ENCODE data around the gene AOC1.
A peak's percentile ranks its signal among the peaks of the same experiment; 100 is the strongest.
"Not testable (repeated sequence)": the region's sequence is repeated elsewhere in the genome, so short reads cannot be mapped to it uniquely, and the experiment has no call there.

The AOC1 gene, protein sequence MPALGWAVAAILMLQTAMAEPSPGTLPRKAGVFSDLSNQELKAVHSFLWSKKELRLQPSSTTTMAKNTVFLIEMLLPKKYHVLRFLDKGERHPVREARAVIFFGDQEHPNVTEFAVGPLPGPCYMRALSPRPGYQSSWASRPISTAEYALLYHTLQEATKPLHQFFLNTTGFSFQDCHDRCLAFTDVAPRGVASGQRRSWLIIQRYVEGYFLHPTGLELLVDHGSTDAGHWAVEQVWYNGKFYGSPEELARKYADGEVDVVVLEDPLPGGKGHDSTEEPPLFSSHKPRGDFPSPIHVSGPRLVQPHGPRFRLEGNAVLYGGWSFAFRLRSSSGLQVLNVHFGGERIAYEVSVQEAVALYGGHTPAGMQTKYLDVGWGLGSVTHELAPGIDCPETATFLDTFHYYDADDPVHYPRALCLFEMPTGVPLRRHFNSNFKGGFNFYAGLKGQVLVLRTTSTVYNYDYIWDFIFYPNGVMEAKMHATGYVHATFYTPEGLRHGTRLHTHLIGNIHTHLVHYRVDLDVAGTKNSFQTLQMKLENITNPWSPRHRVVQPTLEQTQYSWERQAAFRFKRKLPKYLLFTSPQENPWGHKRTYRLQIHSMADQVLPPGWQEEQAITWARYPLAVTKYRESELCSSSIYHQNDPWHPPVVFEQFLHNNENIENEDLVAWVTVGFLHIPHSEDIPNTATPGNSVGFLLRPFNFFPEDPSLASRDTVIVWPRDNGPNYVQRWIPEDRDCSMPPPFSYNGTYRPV

GRCh38 chr7:150852371-150852905 lies at the start of gene AOC1:
Gene AOC1 (plus strand): TSS chr7:150852517. CDS start chr7:150856471, 3,954 bp downstream.
- DNase-seq (ENCODE audit: low spot score): no peak

GRCh38 chr7:150803161-150803860 lies 49.0 kb upstream of the AOC1 start:
- no peak for DNase-seq (ENCODE audit: low spot score)

GRCh38 chr7:150804802-150805201 lies 47.5 kb upstream of the AOC1 start:
- no peak for DNase-seq (ENCODE audit: low spot score)

GRCh38 chr7:150805864-150806263 lies 46.5 kb upstream of the AOC1 start:
- no peak for DNase-seq (ENCODE audit: low spot score)

- no peak for DNase-seq (ENCODE audit: low spot score)
These were observed 45.9 kb upstream of the AOC1 start for GRCh38 chr7:150806454-150806853.

GRCh38 chr7:150806863-150807262 lies 45.5 kb upstream of the AOC1 start:
- no peak for DNase-seq (ENCODE audit: low spot score)

- DNase-seq (ENCODE audit: low spot score): not testable (repeated sequence)
These were observed 44.5 kb upstream of the AOC1 start for GRCh38 chr7:150807616-150808438.

DNA sequence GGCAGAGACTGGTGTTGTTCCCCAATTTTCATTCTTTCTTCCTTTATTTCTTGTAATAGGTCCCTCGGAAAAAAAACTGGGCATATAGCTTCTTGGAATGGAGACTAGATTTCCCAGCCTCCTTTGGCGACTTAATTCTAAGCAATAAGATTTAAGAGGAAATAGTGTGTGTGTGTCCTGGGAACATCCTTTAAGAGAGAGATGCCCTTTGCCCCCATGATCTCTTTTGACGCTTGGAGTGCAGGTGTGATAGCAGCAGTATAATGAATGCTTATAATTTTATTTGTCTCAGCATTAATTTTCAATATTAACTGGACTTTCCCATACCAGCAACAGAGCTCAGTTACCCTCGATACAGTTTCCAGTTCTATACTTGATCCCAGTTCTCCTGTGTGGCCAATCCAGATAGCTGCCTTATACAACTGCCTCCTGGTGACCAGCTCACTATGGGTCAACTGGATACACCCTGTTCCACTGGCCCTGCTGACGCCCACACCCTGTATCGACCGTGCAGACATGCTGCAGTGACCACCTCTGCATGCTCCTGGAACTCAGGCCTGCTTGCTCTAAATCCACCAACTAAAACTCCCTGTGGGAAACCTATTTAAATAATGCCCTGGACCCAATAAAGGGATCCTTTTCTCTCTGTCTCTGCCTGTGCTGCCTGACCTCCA lies 37.9 kb upstream of the AOC1 start:
- no peak for DNase-seq (ENCODE audit: low spot score)

GRCh38 chr7:150818971-150819370 lies 33.3 kb upstream of the AOC1 start:
- no peak for DNase-seq (ENCODE audit: low spot score)

GRCh38 chr7:150820148-150820547 lies 32.2 kb upstream of the AOC1 start:
- no peak for DNase-seq (ENCODE audit: low spot score)

- no peak for DNase-seq (ENCODE audit: low spot score)
These were observed 31.6 kb upstream of the AOC1 start for GRCh38 chr7:150820578-150821198.

- DNase-seq (ENCODE audit: low spot score): no peak
These were observed 29.3 kb upstream of the AOC1 start for GRCh38 chr7:150823043-150823442.

DNA sequence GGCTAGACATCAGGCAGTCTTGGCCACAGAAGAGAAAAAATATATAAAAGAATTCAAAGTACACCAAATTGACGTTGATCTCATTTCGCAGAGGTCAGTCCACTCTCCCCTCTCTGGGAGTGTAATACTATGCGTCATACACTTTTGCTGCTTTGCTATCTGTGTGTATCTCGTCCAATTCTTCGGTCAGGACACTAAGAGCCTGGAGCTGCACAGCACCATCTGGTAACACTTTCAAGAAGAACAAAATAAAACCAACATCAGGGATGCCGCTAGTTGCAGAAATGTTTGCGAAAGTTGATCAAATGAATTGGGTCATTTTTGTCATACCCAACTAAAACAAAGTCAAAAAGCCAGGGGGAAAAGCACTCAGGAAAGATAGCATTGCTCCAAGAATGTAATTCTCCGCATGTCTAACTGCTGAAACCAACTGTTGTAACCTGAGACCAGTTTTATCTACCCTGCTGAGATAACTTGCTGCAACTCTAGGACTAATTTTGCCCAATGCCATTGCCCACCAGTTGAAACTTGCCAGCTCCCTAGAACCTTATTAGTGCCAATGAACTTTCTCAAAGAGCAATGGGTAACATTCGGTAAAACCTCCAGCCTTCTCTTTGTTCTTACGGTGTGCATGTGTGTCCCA lies 28.7 kb upstream of the AOC1 start:
- no peak for DNase-seq (ENCODE audit: low spot score)

DNA sequence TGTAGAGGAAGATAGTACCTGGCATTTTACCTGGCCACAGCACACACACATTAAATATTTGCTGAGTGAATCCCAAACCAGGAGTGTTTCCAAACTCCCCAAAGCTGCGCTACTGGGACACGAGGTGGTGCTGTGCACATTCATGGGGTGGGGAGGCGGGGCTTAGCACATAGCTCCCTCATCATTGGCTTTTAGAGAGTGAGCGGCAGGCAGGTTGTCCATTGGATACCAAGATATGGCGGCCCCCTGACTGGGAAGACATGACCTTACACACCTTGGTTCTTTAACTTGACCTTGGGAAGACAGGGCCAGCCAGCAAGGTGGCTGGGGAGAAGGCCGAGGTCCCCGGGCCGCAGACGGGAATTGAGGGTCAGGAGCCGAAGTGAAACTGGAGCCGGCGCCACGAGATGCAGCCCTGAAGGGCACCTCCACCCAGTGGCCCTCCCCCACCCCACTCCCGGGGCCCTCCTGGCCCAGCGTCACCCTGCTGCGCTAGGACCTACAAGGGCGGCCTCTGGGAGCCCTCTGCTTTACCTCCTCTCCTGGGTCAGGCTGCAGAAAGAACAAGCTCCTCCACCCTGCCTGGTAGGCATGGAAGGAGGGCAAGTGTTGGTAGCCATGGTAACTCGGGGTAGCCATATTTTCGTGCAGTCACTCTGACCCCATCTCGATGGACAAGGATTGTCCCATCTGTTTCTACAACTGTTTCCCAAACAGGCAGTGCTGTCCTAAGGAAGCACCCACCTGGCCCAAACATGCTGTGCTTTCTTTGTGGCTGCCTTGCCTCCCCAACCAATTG lies 27.7 kb upstream of the AOC1 start:
- no peak for DNase-seq (ENCODE audit: low spot score)

DNA sequence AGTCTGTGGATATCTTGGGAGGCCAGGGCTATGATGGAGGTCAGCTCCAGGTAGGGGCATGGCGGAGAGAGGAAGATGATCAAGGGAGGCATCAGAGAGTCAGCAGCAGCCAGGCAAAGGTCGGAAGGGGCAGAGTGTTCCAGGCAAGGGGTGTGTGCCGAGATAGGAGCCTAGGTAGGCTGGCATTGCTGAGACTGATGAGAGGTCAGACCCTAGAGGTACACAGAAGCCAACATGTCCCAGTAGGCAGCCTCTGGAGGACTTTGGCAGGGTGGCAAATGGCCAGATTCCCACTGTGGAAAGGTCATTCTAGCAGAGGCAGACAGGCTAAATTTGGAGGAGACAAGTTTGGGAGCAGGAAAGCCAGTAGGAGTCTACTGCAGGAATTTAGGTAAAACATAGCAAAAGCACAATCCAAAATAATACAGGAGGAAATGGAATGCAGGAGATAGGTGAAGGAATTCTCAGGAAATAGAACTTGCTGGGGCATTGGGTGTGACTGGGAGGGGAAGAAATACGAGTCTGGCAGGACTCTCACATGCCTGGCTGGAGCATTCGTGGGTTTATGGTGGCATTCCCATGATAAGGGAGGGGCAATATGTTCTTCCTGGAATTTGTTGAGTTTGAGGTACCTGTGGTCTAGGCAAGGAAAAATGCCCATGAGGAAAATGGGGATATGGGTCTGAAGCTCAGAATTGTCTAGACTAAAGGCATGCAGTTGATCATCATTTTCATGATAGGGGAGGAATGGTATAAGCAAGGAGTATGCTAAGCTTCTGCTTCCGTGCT lies 26.1 kb upstream of the AOC1 start:
- DNase-seq (ENCODE audit: low spot score): no peak

GRCh38 chr7:150828384-150828783 lies 23.9 kb upstream of the AOC1 start:
- no peak for DNase-seq (ENCODE audit: low spot score)

GRCh38 chr7:150829426-150829825 lies 22.9 kb upstream of the AOC1 start:
- DNase-seq (ENCODE audit: low spot score): no peak

- DNase-seq (ENCODE audit: low spot score): peak; percentile 44
These were observed 21.4 kb upstream of the AOC1 start for GRCh38 chr7:150830937-150831336.

Data from HuH-7.5 (cell line).